Measurements from ENCODE around the gene PPP1R14D.

PPP1R14D gene

GRCh38 chr15:40846841-40847222 is 18.3 kb upstream of the PPP1R14D start:
- Histone ChIP-seq H3K4me3 (ENCODE audit: low read depth, low read length) (no peak overlapping the region), H3K9me3 (ENCODE audit: severe bottlenecking) (no peaks in the 10 kb centered on the region), H3K27ac (peak overlapping the region; percentile 40; the same call in 1 of the 2 replicates), H3K27me3 (ENCODE audit: insufficient read depth, low read depth, severe bottlenecking) (no peaks in the 10 kb centered on the region), H3K36me3 (no peaks in the 10 kb centered on the region)
- TF ChIP-seq CTCF (IDR thresholded peaks at IDR 0.05; ENCODE audit: low read depth, low read length) = no peak
- no peak for DNase-seq

- Histone ChIP-seq H3K4me3 (ENCODE audit: low read depth, low read length) (no peak overlapping the region), H3K9me3 (ENCODE audit: severe bottlenecking) (no peaks in the 10 kb centered on the region), H3K27me3 (ENCODE audit: insufficient read depth, low read depth, severe bottlenecking) (no peaks in the 10 kb centered on the region), H3K36me3 (no peaks in the 10 kb centered on the region), H3K27ac (no peak overlapping the region)
- no peak for TF ChIP-seq CTCF (IDR thresholded peaks at IDR 0.05; ENCODE audit: low read depth, low read length)
- no peak for DNase-seq
Observed at GRCh38 chr15:40845511-40846284, 17.2 kb upstream of the PPP1R14D start.

GRCh38 chr15:40845036-40845435 is 16.5 kb upstream of the PPP1R14D start:
- Histone ChIP-seq H3K36me3 (no peaks in the 10 kb centered on the region), H3K27me3 (ENCODE audit: insufficient read depth, low read depth, severe bottlenecking) (no peaks in the 10 kb centered on the region), H3K27ac (no peak overlapping the region), H3K4me3 (ENCODE audit: low read depth, low read length) (no peak overlapping the region), H3K9me3 (ENCODE audit: severe bottlenecking) (no peaks in the 10 kb centered on the region)
- TF ChIP-seq CTCF (IDR thresholded peaks at IDR 0.05; ENCODE audit: low read depth, low read length) = no peak
- DNase-seq = no peak

GRCh38 chr15:40844696-40845030 is 16.2 kb upstream of the PPP1R14D start:
- H3K4me3 ChIP-seq (ENCODE audit: low read depth, low read length) = no peak overlapping the region

GRCh38 chr15:40843885-40844695 is 15.6 kb upstream of the PPP1R14D start, which contains the start of gene SPINT1:
TSS of gene SPINT1 (plus strand) at chr15:40844048. CDS start at chr15:40844555, 507 bp downstream.
- Histone ChIP-seq H3K27ac (no peak within 1 kb of the TSS), H3K27me3 (ENCODE audit: insufficient read depth, low read depth, severe bottlenecking) (no peaks in the 10 kb centered on the region), H3K4me3 (ENCODE audit: low read depth, low read length) (no peak within 1 kb of the TSS), H3K36me3 (no peaks in the 10 kb centered on the region), H3K9me3 (ENCODE audit: severe bottlenecking) (no peaks in the 10 kb centered on the region)
- DNase-seq = no peak
- no peak for TF ChIP-seq CTCF (IDR thresholded peaks at IDR 0.05; ENCODE audit: low read depth, low read length)

More at GRCh38 chr15:40844696-40845030, 16.2 kb upstream of the PPP1R14D start:
- DNase-seq = no peak
- Histone ChIP-seq H3K27me3 (ENCODE audit: insufficient read depth, low read depth, severe bottlenecking) (no peaks in the 10 kb centered on the region), H3K27ac (no peak overlapping the region), H3K36me3 (no peaks in the 10 kb centered on the region), H3K9me3 (ENCODE audit: severe bottlenecking) (no peaks in the 10 kb centered on the region)
- TF ChIP-seq CTCF (IDR thresholded peaks at IDR 0.05; ENCODE audit: low read depth, low read length) = no peak

Data from WERI-Rb-1 (cell line).